ENCODE data around the gene METTL23. TPM values are rescaled to one million over a fixed set of nuclear protein-coding genes. Genes with fewer than 3 reads are reported as not detected.
A peak's percentile ranks its signal among the peaks of the same experiment; 100 is the strongest.
"Not testable (repeated sequence)": the region's sequence is repeated elsewhere in the genome, so short reads cannot be mapped to it uniquely, and the experiment has no call there.

Gene METTL23
- total RNA-seq, 2 experiments from 2014 or later: 33.0 to 35.7 TPM

DNA sequence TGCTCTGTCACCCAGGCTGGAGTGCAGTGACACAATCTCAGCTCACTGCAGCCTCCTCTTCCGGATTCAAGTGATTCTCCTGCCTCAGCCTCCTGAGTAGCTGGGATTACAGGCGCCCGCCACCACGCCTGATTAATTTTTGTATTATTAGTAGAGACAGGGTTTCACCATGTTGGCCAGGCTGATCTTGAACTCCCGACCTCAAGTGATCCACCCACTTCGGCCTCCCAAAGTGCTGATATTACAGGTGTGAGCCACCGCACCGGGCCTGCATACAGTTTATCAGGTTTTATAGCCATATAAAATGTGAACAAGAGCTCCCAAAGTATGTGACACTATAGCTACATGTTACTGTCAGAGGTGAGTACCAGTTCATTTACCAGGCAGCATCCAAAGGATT is 3.7 kb upstream of the METTL23 start:
- H3K36me3 Mint-ChIP-seq (ENCODE audit: low read depth): peaks cover 74% of the 10 kb centered on the region
- H3K9me3 Mint-ChIP-seq, DNase-seq, H3K27ac Mint-ChIP-seq, POLR2A ChIA-PET, H3K27me3 Mint-ChIP-seq, H3K4me3 Mint-ChIP-seq: not testable (repeated sequence)
- peaks cover 53% of the 10 kb centered on the region for H3K4me1 Mint-ChIP-seq
- CTCF ChIA-PET: interaction anchor here (2.8 kb wide), 1 partner anchor 10 kb away, joined by 24 read pairs; no protein-coding TSS in a partner anchor

DNA sequence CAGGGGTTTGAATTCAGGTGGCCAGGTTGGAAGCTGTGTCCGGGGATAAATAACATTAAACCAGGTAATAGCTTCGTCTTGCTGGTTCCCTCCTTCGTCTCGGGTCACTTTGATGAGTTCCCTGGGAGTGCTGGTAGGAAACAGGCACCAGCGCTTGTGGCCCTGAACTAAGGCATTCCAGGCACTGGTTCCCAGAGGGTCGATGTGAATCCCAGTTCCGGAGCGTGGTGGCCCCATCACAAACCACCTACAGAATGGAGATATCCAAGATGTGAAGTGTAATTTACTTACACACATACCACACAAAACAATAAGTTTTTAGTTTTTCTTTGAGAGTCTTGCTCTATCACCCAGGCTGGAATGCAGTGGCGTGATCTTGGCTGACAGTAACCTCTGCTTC is 2.8 kb upstream of the METTL23 start:
- no peaks in the 10 kb centered on the region for H3K27me3 Mint-ChIP-seq
- no peak overlapping the region for H3K27ac Mint-ChIP-seq
- CTCF ChIA-PET: interaction anchor here (1.2 to 1.6 kb wide), 2 partner anchors 10 to 201 kb away, joined by 3 to 7 read pairs; no protein-coding TSS in a partner anchor
- H3K9me3 Mint-ChIP-seq: no peaks in the 10 kb centered on the region
- POLR2A ChIA-PET: no interaction called here
- H3K4me3 Mint-ChIP-seq: no peak overlapping the region
- H3K4me1 Mint-ChIP-seq: peaks cover 59% of the 10 kb centered on the region
- peaks cover 66% of the 10 kb centered on the region for H3K36me3 Mint-ChIP-seq (ENCODE audit: low read depth)
- no peak for DNase-seq

DNA sequence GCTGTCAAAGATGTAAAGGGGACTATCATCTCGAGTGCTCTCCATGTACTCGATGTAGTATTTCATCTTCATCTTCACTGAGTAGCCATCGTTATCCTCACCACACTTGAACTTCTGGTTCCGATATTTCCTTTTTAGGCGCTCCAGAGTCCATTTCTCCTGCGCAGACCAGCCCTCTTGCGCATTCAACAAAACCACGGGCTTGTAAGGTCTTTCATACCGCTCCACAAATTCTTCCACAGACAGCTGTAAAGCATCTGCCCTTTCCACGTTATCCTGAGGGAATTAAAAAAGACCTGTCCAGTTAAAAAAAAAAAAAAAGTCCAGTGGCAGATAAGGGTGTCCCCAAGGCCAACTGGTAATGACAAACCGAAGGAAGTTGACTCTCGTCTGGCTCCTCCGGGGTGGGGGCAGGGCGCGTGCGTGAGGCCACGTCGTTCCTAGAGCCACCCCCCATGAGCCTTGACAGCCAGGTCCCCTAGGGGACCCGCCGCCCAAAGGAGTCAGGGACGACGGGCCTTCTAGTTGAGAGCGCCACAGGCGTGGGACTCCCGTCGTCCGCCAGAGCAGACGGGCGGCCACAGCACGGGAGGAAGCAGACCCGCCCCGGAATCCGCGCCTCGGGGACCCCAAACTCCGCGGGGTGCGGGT is 934 bp upstream of the METTL23 start:
- Mint-ChIP-seq H3K4me3 (peak overlapping the region; percentile 99), H3K36me3 (ENCODE audit: low read depth) (peaks cover 69% of the 10 kb centered on the region), H3K9me3 (no peaks in the 10 kb centered on the region), H3K27ac (peak overlapping the region; percentile 94), H3K27me3 (no peaks in the 10 kb centered on the region), H3K4me1 (peaks cover 65% of the 10 kb centered on the region)
- ChIA-PET CTCF (interaction anchor here (2.8 kb wide), 1 partner anchor 9 kb away, joined by 15 read pairs; no protein-coding TSS in a partner anchor), POLR2A (interaction anchor here (0.7 kb wide), 1 partner anchor 10 kb away, joined by 4 read pairs; no protein-coding TSS in a partner anchor)
- peak; percentile 75 for DNase-seq

DNA sequence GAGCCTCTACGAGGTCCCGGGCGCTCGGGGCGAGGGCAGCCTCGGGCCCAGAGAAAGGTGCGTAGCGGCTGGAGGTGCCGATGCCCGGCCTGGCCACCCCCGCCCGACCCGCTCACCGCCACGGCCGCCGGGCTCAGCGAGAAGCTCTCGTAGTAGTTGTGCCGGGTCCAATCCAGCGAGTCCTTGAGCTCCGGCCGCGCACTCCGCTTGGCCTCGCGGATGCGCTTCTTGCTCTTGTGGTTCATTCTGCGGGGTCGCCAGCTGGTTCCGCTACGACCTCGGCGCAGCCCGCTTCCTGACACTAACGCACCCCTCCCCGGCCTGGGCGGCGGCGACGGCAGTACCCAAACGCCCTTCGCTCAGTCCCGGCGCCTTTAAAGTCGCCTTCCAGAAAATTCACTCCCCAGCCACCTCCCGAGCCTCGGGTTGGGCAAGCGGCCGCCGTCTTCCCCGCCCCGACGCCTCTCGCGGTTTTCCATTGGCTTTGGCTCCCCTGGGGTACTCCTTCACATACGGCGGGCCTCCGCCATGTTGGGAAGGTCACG is 336 bp upstream of the METTL23 start, which contains the start of gene JMJD6:
Gene JMJD6 (minus strand): TSS at position 376 of the 545 bp plus-strand sequence. CDS start 131 bp downstream, at position 245.
- H3K9me3 Mint-ChIP-seq: no peaks in the 10 kb centered on the region
- POLR2A ChIA-PET: no interaction called here
- CTCF ChIA-PET: interaction anchor here (2.1 to 2.8 kb wide), 2 partner anchors 9 to 204 kb away, joined by 8 to 15 read pairs; no protein-coding TSS in a partner anchor
- peaks cover 63% of the 10 kb centered on the region for H3K4me1 Mint-ChIP-seq
- H3K36me3 Mint-ChIP-seq (ENCODE audit: low read depth): peaks cover 66% of the 10 kb centered on the region
- H3K4me3 Mint-ChIP-seq: peak within 1 kb of the TSS; percentile 99
- peak; percentile 97 for DNase-seq
- H3K27ac Mint-ChIP-seq: peak within 1 kb of the TSS; percentile 98
- H3K27me3 Mint-ChIP-seq: no peaks in the 10 kb centered on the region

GRCh38 chr17:76727745-76728456 is 1.3 kb downstream of the METTL23 start:
- ChIA-PET POLR2A (interaction anchor here (0.5 to 1.2 kb wide), 2 partner anchors 9 to 24 kb away, joined by 4 to 5 read pairs; partner anchors contain the start of gene SRSF2), CTCF (interaction anchor here (0.7 to 2.8 kb wide), 10 partner anchors 9 to 205 kb away, joined by 3 to 16 read pairs (median 4); partner anchors contain the start of gene MFSD11)
- peak; percentile 26 for DNase-seq
- Mint-ChIP-seq H3K4me1 (peaks cover 63% of the 10 kb centered on the region), H3K36me3 (ENCODE audit: low read depth) (peaks cover 62% of the 10 kb centered on the region), H3K4me3 (peak overlapping the region; percentile 99), H3K9me3 (no peaks in the 10 kb centered on the region), H3K27ac (peak overlapping the region; percentile 98), H3K27me3 (no peaks in the 10 kb centered on the region)

DNA sequence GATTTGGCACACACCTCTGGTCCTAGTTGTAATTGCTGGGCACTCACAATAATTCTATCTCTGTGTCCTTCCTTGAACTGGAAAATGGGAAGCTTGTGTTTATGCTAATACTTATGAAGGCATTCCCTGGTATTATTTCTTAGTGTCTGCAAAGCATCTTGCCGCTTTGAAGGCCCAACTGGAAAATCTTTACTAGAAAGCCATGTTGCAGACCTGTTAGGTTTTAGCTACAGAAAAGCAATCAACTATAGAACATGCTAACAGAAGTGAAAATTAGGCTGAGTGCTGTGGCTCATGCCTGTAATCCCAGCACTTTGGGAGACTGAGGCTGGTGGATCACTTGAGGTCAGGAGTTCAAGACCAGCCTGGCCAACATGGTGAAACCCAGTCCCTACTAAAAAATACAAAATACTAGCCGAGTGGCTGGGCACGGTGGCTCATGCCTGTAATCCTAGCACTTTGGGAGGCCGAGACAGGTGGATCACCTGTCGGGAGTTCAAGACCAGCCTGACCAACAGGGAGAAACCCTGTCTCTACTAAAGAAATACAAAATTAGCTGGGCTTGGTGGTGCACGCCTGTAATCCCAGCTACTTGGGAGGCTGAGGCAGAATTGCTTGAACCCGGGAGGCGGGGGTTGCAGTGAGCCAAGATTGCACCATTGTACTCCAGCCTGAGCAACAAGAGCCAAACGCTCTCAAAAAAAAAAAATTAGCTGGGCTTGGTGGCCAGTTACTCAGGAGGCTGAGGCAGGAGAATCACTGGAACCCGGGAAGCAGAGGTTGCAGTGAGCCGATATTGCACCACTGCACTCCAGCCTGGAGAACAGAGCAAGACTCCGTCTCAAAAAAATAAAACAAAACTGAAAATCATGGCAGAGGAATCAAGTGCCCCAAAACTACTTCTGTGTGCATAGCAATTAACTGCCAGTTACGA is 5.4 kb downstream of the METTL23 start:
- peak overlapping the region; percentile 31 for H3K27ac Mint-ChIP-seq
- H3K27me3 Mint-ChIP-seq, POLR2A ChIA-PET, H3K4me3 Mint-ChIP-seq, CTCF ChIA-PET, H3K9me3 Mint-ChIP-seq, DNase-seq: not testable (repeated sequence)
- peaks cover 57% of the 10 kb centered on the region for H3K4me1 Mint-ChIP-seq
- peaks cover 67% of the 10 kb centered on the region for H3K36me3 Mint-ChIP-seq (ENCODE audit: low read depth)

GRCh38 chr17:76732734-76733617 is 6.3 kb downstream of the METTL23 start:
- Mint-ChIP-seq H3K9me3 (no peaks in the 10 kb centered on the region), H3K27ac (peak overlapping the region; percentile 90), H3K36me3 (ENCODE audit: low read depth) (peaks cover 61% of the 10 kb centered on the region), H3K27me3 (no peaks in the 10 kb centered on the region), H3K4me3 (peak overlapping the region; percentile 88), H3K4me1 (peaks cover 53% of the 10 kb centered on the region)
- POLR2A ChIA-PET: interaction anchor here (0.6 kb wide), 1 partner anchor 20 kb away, joined by 3 read pairs; no protein-coding TSS in a partner anchor
- DNase-seq: no peak
- CTCF ChIA-PET: no interaction called here

- Mint-ChIP-seq H3K4me1 (peaks cover 52% of the 10 kb centered on the region), H3K9me3 (no peaks in the 10 kb centered on the region), H3K36me3 (ENCODE audit: low read depth) (peaks cover 61% of the 10 kb centered on the region), H3K27me3 (no peaks in the 10 kb centered on the region), H3K4me3 (peak overlapping the region; percentile 88), H3K27ac (peak overlapping the region; percentile 90)
- ChIA-PET POLR2A (no interaction called here), CTCF (interaction anchor here (0.6 to 1.1 kb wide), 2 partner anchors 14 to 357 kb away, joined by 3 read pairs; no protein-coding TSS in a partner anchor)
- DNase-seq: no peak
Observed at GRCh38 chr17:76733618-76733957, 6.9 kb downstream of the METTL23 start.

DNA sequence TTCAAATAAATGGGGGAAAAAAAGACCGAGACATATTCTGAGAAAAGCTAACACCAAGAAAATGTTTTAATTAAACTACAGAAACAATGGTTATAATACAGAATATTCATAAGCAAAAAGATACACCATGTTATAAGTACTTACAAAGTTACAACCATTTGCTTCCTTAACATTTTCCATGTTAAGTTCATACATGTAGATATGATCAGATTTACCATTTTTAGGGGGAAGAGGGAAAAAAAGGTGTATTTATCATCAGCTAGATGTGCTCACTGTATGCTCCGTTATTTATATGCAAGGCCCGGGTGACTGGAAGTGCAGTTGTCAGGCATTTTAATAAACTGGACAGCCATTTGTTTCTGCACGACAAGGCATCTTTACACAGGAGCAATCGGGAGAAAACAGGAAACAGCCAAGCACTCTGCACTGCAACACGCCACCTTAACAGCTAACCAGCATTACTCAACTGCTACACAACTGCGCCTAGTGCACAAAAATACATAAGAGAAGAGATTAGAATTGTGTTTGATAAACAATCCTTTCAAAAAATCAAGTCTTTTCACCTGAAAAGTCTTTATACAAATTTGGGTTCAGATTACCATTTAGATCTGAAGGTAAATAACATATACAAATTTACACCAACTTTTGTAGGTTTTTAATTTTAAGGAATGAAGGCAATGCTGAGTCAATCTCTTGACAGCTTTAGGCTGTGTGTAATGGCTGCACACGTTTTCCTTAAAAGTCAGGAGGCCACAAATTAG is 7.6 kb downstream of the METTL23 start:
- Mint-ChIP-seq H3K27me3 (no peaks in the 10 kb centered on the region), H3K27ac (peak overlapping the region; percentile 90), H3K36me3 (ENCODE audit: low read depth) (peaks cover 59% of the 10 kb centered on the region), H3K4me3 (peak overlapping the region; percentile 88), H3K9me3 (no peaks in the 10 kb centered on the region), H3K4me1 (peaks cover 54% of the 10 kb centered on the region)
- POLR2A ChIA-PET: no interaction called here
- peak; percentile 28 for DNase-seq
- CTCF ChIA-PET: interaction anchor here (0.6 to 1.3 kb wide), 3 partner anchors 15 to 356 kb away, joined by 3 read pairs; no protein-coding TSS in a partner anchor

GRCh38 chr17:76735006-76735405 is 8.4 kb downstream of the METTL23 start:
- H3K36me3 Mint-ChIP-seq (ENCODE audit: low read depth): peaks cover 53% of the 10 kb centered on the region
- H3K4me3 Mint-ChIP-seq: peak overlapping the region; percentile 88
- DNase-seq: peak; percentile 40
- no peaks in the 10 kb centered on the region for H3K27me3 Mint-ChIP-seq
- ChIA-PET CTCF (interaction anchor here (1.3 kb wide), 1 partner anchor 21 kb away, joined by 3 read pairs; no protein-coding TSS in a partner anchor), POLR2A (no interaction called here)
- no peaks in the 10 kb centered on the region for H3K9me3 Mint-ChIP-seq
- peaks cover 52% of the 10 kb centered on the region for H3K4me1 Mint-ChIP-seq
- H3K27ac Mint-ChIP-seq: peak overlapping the region; percentile 90
